ENCODE results near the gene GIPC2. TPM values are rescaled to one million over a fixed set of nuclear protein-coding genes. Genes with fewer than 3 reads are reported as not detected.
"Not testable (repeated sequence)": the region's sequence is repeated elsewhere in the genome, so short reads cannot be mapped to it uniquely, and the experiment has no call there.

Gene GIPC2
- total RNA-seq, 1 experiment from 2014 or later, result 0.26 TPM

GRCh38 chr1:78019024-78019423 lies 26.7 kb upstream of the GIPC2 start:
- H3K4me1 ChIP-seq (ENCODE audit: control insufficient read depth, insufficient read depth, low read length), result no peaks in the 10 kb centered on the region
- no TSS peak for BruUV-seq (replicated peaks)
- no peaks in the 10 kb centered on the region; the same call in 1 of the 2 replicates for H3K36me3 ChIP-seq (ENCODE audit: control insufficient read depth, insufficient read depth, low read length)
- DNase-seq (ENCODE audit: low read depth, low spot score), result no peak
- H3K4me3 ChIP-seq (ENCODE audit: low read depth in 2 of 2, low read length in 2 of 2), result no peak overlapping the region
- no peak overlapping the region for H3K27ac ChIP-seq (ENCODE audit: low read length)
- in situ Hi-C loops (cut with HindIII; ENCODE audit: low pct_unique_long_range_greater_than_20kb, low sequenced_read_pairs) (no loop called here), intact Hi-C loops (cut with micrococcal nuclease; ENCODE audit: unreplicated experiment) (no loop called here)
- ATAC-seq, result no peak
- no peaks in the 10 kb centered on the region for H3K9me3 ChIP-seq (ENCODE audit: control insufficient read depth, insufficient read depth, low read depth, low read length)
- TF ChIP-seq, protein P1, sequence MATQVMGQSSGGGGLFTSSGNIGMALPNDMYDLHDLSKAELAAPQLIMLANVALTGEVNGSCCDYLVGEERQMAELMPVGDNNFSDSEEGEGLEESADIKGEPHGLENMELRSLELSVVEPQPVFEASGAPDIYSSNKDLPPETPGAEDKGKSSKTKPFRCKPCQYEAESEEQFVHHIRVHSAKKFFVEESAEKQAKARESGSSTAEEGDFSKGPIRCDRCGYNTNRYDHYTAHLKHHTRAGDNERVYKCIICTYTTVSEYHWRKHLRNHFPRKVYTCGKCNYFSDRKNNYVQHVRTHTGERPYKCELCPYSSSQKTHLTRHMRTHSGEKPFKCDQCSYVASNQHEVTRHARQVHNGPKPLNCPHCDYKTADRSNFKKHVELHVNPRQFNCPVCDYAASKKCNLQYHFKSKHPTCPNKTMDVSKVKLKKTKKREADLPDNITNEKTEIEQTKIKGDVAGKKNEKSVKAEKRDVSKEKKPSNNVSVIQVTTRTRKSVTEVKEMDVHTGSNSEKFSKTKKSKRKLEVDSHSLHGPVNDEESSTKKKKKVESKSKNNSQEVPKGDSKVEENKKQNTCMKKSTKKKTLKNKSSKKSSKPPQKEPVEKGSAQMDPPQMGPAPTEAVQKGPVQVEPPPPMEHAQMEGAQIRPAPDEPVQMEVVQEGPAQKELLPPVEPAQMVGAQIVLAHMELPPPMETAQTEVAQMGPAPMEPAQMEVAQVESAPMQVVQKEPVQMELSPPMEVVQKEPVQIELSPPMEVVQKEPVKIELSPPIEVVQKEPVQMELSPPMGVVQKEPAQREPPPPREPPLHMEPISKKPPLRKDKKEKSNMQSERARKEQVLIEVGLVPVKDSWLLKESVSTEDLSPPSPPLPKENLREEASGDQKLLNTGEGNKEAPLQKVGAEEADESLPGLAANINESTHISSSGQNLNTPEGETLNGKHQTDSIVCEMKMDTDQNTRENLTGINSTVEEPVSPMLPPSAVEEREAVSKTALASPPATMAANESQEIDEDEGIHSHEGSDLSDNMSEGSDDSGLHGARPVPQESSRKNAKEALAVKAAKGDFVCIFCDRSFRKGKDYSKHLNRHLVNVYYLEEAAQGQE (IDR thresholded peaks at IDR 0.05; ENCODE audit: insufficient read depth in 1 of 2, low read depth in 2 of 2, low read length in 1 of 2), result no peak
- TF ChIP-seq SIN3A (IDR thresholded peaks at IDR 0.05; ENCODE audit: borderline replicate concordance, insufficient read depth, low read depth, low read length) (no peak), POLR2AphosphoS5 (IDR thresholded peaks at IDR 0.05; ENCODE audit: low read depth, low read length) (no peak), CTCF (IDR thresholded peaks at IDR 0.05) (no peak), TCF7L2 (IDR thresholded peaks at IDR 0.05; ENCODE audit: low read depth, low read length) (no peak)
- H3K27me3 ChIP-seq (ENCODE audit: control insufficient read depth, insufficient read depth, low read length), result no peaks in the 10 kb centered on the region
- POLR2A ChIA-PET, result no interaction called here
- CTCF ChIA-PET, result no interaction called here

- DNase-seq (ENCODE audit: low read depth, low spot score); CTCF ChIA-PET; ATAC-seq; H3K27me3 ChIP-seq (ENCODE audit: control insufficient read depth, insufficient read depth, low read length); H3K27ac ChIP-seq (ENCODE audit: low read length); in situ Hi-C loops (cut with HindIII; ENCODE audit: low pct_unique_long_range_greater_than_20kb, low sequenced_read_pairs); H3K4me3 ChIP-seq (ENCODE audit: low read depth in 2 of 2, low read length in 2 of 2); H3K9me3 ChIP-seq (ENCODE audit: control insufficient read depth, insufficient read depth, low read depth, low read length); POLR2A ChIA-PET; H3K36me3 ChIP-seq (ENCODE audit: control insufficient read depth, insufficient read depth, low read length); BruUV-seq (replicated peaks); H3K4me1 ChIP-seq (ENCODE audit: control insufficient read depth, insufficient read depth, low read length); intact Hi-C loops (cut with micrococcal nuclease; ENCODE audit: unreplicated experiment): not testable (repeated sequence)
These were observed 24.6 kb upstream of the GIPC2 start for GRCh38 chr1:78021134-78021533.

- no peak for TF ChIP-seq TCF7L2 (IDR thresholded peaks at IDR 0.05; ENCODE audit: low read depth, low read length)
- no peak for TF ChIP-seq POLR2AphosphoS5 (IDR thresholded peaks at IDR 0.05; ENCODE audit: low read depth, low read length)
- TF ChIP-seq CTCF (IDR thresholded peaks at IDR 0.05), result no peak
- no peak for TF ChIP-seq SIN3A (IDR thresholded peaks at IDR 0.05; ENCODE audit: borderline replicate concordance, insufficient read depth, low read depth, low read length)
- TF ChIP-seq, protein P1 (IDR thresholded peaks at IDR 0.05; ENCODE audit: insufficient read depth in 1 of 2, low read depth in 2 of 2, low read length in 1 of 2), result no peak
- Histone ChIP-seq H3K4me3 (ENCODE audit: low read depth in 2 of 2, low read length in 2 of 2) (no peak overlapping the region), H3K4me1 (ENCODE audit: control insufficient read depth, insufficient read depth, low read length) (no peaks in the 10 kb centered on the region), H3K36me3 (ENCODE audit: control insufficient read depth, insufficient read depth, low read length) (no peaks in the 10 kb centered on the region), H3K27ac (ENCODE audit: low read length) (no peak overlapping the region), H3K27me3 (ENCODE audit: control insufficient read depth, insufficient read depth, low read length) (no peaks in the 10 kb centered on the region; the same call in 1 of the 2 replicates), H3K9me3 (ENCODE audit: control insufficient read depth, insufficient read depth, low read depth, low read length) (no peaks in the 10 kb centered on the region)
- intact Hi-C loops (cut with micrococcal nuclease; ENCODE audit: unreplicated experiment), result no loop called here
- POLR2A ChIA-PET, result no interaction called here
- CTCF ChIA-PET, result interaction anchor here (0.6 kb wide), 1 partner anchor 47 kb away, joined by 5 read pairs; no protein-coding TSS in a partner anchor
- ATAC-seq, result no peak
- in situ Hi-C loops (cut with HindIII; ENCODE audit: low pct_unique_long_range_greater_than_20kb, low sequenced_read_pairs), result no loop called here
- no TSS peak for BruUV-seq (replicated peaks)
- no peak for DNase-seq (ENCODE audit: low read depth, low spot score)
These were observed 16.0 kb upstream of the GIPC2 start for GRCh38 chr1:78029793-78030192.

Measured in Panc1 (cell line).